HG03064 (cell line): ENCODE measurements around the gene IP6K3.

Experiments used
- ATAC-seq: cut with Tn5 transposase; IDR thresholded peaks from one replicate; pipeline ENCODE4 v1.9.1; 2021; ENCODE audit warnings: low read depth; ENCODE audit not compliant: unreplicated experiment

IP6K3 gene

GRCh38 chr6:33746651-33747100, at the start of gene IP6K3:
TSS of gene IP6K3 (minus strand) at chr6:33746905. CDS start at chr6:33735476, 11,429 bp downstream.
- no peak for ATAC-seq

GRCh38 chr6:33794910-33795623, 48.4 kb upstream of the IP6K3 start:
- no peak for ATAC-seq

- ATAC-seq = no peak
These were observed 46.3 kb upstream of the IP6K3 start for GRCh38 chr6:33792981-33793380.

GRCh38 chr6:33791620-33792019, 44.9 kb upstream of the IP6K3 start:
- ATAC-seq = no peak

- ATAC-seq = no peak
These were observed 44.2 kb upstream of the IP6K3 start for GRCh38 chr6:33790910-33791309.

GRCh38 chr6:33790379-33790778, 43.7 kb upstream of the IP6K3 start:
- no peak for ATAC-seq

GRCh38 chr6:33789550-33789895, 42.8 kb upstream of the IP6K3 start:
- no peak for ATAC-seq

GRCh38 chr6:33788694-33789549, 42.2 kb upstream of the IP6K3 start, which contains the start of gene LEMD2:
TSS of gene LEMD2 (minus strand) at chr6:33789130. CDS start at chr6:33789116, 14 bp downstream.
- ATAC-seq = peak; percentile 80

GRCh38 chr6:33787954-33788693, 41.4 kb upstream of the IP6K3 start:
- peak; percentile 49 for ATAC-seq

- ATAC-seq = no peak
These were observed 40.7 kb upstream of the IP6K3 start for GRCh38 chr6:33787346-33787953.

- no peak for ATAC-seq
These were observed 40.0 kb upstream of the IP6K3 start for GRCh38 chr6:33786736-33787135.

- ATAC-seq = no peak
These were observed 39.1 kb upstream of the IP6K3 start for GRCh38 chr6:33785778-33786177.

GRCh38 chr6:33784787-33785186, 38.1 kb upstream of the IP6K3 start:
- no peak for ATAC-seq

GRCh38 chr6:33783781-33784520, 37.2 kb upstream of the IP6K3 start:
- no peak for ATAC-seq

- ATAC-seq = no peak
These were observed 35.9 kb upstream of the IP6K3 start for GRCh38 chr6:33782561-33782960.

- no peak for ATAC-seq
These were observed 34.6 kb upstream of the IP6K3 start for GRCh38 chr6:33781131-33781975.

GRCh38 chr6:33779895-33780294, 33.2 kb upstream of the IP6K3 start:
- ATAC-seq = no peak

GRCh38 chr6:33779290-33779689, 32.6 kb upstream of the IP6K3 start:
- no peak for ATAC-seq
